ENCODE measurements around the gene CDS2. TPM values are rescaled to one million over a fixed set of nuclear protein-coding genes. Genes with fewer than 3 reads are reported as not detected.

The CDS2 gene
- total and polyA plus RNA-seq, 10 of the 15 experiments (the other 5 are each of a cell fraction or from before 2014, with no cell fraction given) = 11.5 to 94.7 (median 23.1) TPM

GRCh38 chr20:5170341-5170740, 43.5 kb downstream of the CDS2 start:
- no peaks in the 10 kb centered on the region for H3K27me3 ChIP-seq (replicated peaks in 1 of 2; ENCODE audit: control insufficient read depth in 2 of 2, insufficient read depth in 2 of 2, low read length in 1 of 2)
- H4K20me1 ChIP-seq (ENCODE audit: control insufficient read depth, insufficient read depth) = no peaks in the 10 kb centered on the region; the same call in 1 of the 2 replicates
- ATAC-seq (no peak), FAIRE-seq (no peak), DNase-seq (ENCODE audit: low read depth, low spot score) (no peak)
- H3K27ac ChIP-seq (ENCODE audit: control insufficient read depth, insufficient read depth) = peak overlapping the region; percentile 6; the same call in 1 of the 2 replicates
- H3K4me2 ChIP-seq (ENCODE audit: control insufficient read depth, insufficient read depth) = no peak overlapping the region
- peaks cover 56% of the 10 kb centered on the region for H3K4me1 ChIP-seq (ENCODE audit: control insufficient read depth, insufficient read depth, low read length)
- H3K4me3 ChIP-seq = no peak overlapping the region
- in situ Hi-C loops (cut with MboI) (no loop called here), intact Hi-C loops (cut with micrococcal nuclease; ENCODE audit: unreplicated experiment) (loop anchor here (2.0 kb wide), 1 partner anchor 44 kb away; the partner anchor contains the start of gene CDS2)
- ChIA-PET CTCF (interaction anchor here (0.5 to 8.4 kb wide), 6 partner anchors 22 to 460 kb away, joined by 3 to 56 read pairs (median 3); partner anchors contain the start of gene CDS2), SMC1A (ENCODE audit: uncharacterized antibody, unreplicated experiment) (interaction anchor here (2.1 to 6.7 kb wide), 5 partner anchors 9 to 43 kb away, joined by 5 to 64 read pairs (median 13); partner anchors contain the start of gene CDS2), POLR2A (interaction anchor here (1.3 kb wide), 1 partner anchor 39 kb away, joined by 3 read pairs; no protein-coding TSS in a partner anchor), RAD21 (ENCODE audit: unreplicated experiment) (interaction anchor here (1.4 to 5.3 kb wide), 2 partner anchors 25 to 44 kb away, joined by 5 to 54 read pairs; partner anchors contain the start of gene CDS2)
- no peaks in the 10 kb centered on the region for H3K9me3 ChIP-seq (replicated peaks; ENCODE audit: control insufficient read depth, insufficient read depth, low read length)
- H2AFZ ChIP-seq (ENCODE audit: control insufficient read depth, low read depth, low read length) = no peak overlapping the region
- TF ChIP-seq NRF1 (conservative IDR thresholded peaks at IDR 0.05; ENCODE audit: low read depth, low read length) (no peak), SKIL (IDR thresholded peaks at IDR 0.05; ENCODE audit: low read depth, poor library complexity, severe bottlenecking) (no peak), SRF (IDR thresholded peaks at IDR 0.05; ENCODE audit: low read depth in 2 of 2, low read length in 2 of 2) (no peak), POU2F2 (IDR thresholded peaks at IDR 0.05; ENCODE audit: borderline replicate concordance, low read depth, low read length) (no peak), NBN (IDR thresholded peaks at IDR 0.05) (no peak), SMC3 (IDR thresholded peaks at IDR 0.05; ENCODE audit: borderline replicate concordance, low read length) (no peak), HCFC1 (IDR thresholded peaks at IDR 0.05; ENCODE audit: low read length) (no peak), ZBED1 (IDR thresholded peaks at IDR 0.05; ENCODE audit: borderline replicate concordance) (no peak), KDM1A (IDR thresholded peaks at IDR 0.05; ENCODE audit: borderline replicate concordance) (no peak), STAT1 (conservative IDR thresholded peaks at IDR 0.05) (no peak), PML (IDR thresholded peaks at IDR 0.05; ENCODE audit: low read length) (no peak), E2F8 (IDR thresholded peaks at IDR 0.05; ENCODE audit: low read depth, partially characterized antibody) (no peak), NKRF (conservative IDR thresholded peaks at IDR 0.05) (no peak)
- peaks cover 12% of the 10 kb centered on the region for H3K79me2 ChIP-seq (ENCODE audit: control insufficient read depth, insufficient read depth, low read length)
- no peak overlapping the region for H3K9ac ChIP-seq (ENCODE audit: control insufficient read depth, insufficient read depth, low read length)
- H3K36me3 ChIP-seq (ENCODE audit: control insufficient read depth in 2 of 2, insufficient read depth in 2 of 2, low read length in 1 of 2) = peaks cover 0 to 5% of the 10 kb centered on the region in 2 experiments; a peak in 2 of 4 replicates
- no TSS peak for BruUV-seq (replicated peaks)
- 89% methylated on average over 8 of the region's 8 CpGs for WGBS (ENCODE audit: insufficient coverage, insufficient replicate concordance, low lambda C conversion rate, missing lambda C conversion rate)

Measured in GM12878 (cell line).